NT2/D1 (cell line): ENCODE results near the gene IP6K1.

Experiments used
- SUZ12 ChIP-seq: IDR thresholded peaks from 2 replicates; pipeline ENCODE4 v1.6.1; 2011; ENCODE audit not compliant: insufficient read length, insufficient read depth; ENCODE audit errors: extremely low read depth
- YY1 ChIP-seq: IDR thresholded peaks from 2 replicates; pipeline ENCODE4 v1.6.1; 2011; ENCODE audit not compliant: insufficient read length, insufficient read depth
- ZNF274 ChIP-seq: IDR thresholded peaks from 2 replicates; pipeline ENCODE4 v1.6.1; 2011; ENCODE audit warnings: mild to moderate bottlenecking, low read depth, low read length

DNA sequence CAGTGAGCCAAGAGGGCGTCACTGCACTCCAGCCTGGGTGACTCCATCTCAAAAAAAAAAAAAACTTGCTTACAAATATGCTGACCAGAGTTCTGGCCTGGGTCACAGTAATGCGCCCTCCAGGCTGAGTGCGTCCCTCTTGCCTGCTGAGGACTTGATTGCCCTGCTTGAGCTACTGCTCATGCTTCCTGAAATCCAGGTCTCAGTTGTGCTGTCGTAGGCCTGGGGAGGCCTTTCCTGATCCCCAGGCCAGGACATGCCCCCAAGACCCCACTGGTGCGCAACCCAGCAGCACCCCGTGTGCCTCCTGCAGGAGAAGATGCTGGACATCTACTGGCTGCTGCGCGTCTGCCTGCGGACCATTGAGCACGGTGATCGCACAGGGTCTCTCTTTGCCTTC lies 74.2 kb downstream of the IP6K1 start:
- TF ChIP-seq YY1 (no peak), ZNF274 (no peak), SUZ12 (no peak)
